Natural killer cell treated with Interleukin-12 subunit alpha and Interleukin-12 subunit beta and Interleukin-15 and Interleukin-18, amount 100 ng/mL, for 72 hours (primary cell): Measurements from ENCODE around the gene USP27X. TPM values are rescaled to one million over a fixed set of nuclear protein-coding genes. Genes with fewer than 3 reads are reported as not detected.
A peak's percentile ranks its signal among the peaks of the same experiment; 100 is the strongest.

Source experiments
- ATAC-seq, 2 donors: fragments of 150-1000 bp; cut with Tn5 transposase in 1 of 2; sonication (Bioruptor Pico), chemical (Tn5 transposase) in 1 of 2; 2 replicates each; pipeline ENCODE4 v1.10.0; 2021
- DNase-seq: peaks from one replicate; pipeline ENCODE4 v3.0.0; 2022; ENCODE audit warnings: low spot score
- H3K27ac Mint-ChIP-seq, 2 donors: 1 replicate in 1 of 2; 2 replicates in 1 of 2; pipeline ENCODE4 v1.8.0; 2022; ENCODE audit warnings: mixed read lengths in 2 of 2, mild to moderate bottlenecking in 1 of 2, moderate library complexity in 1 of 2
- H3K27me3 Mint-ChIP-seq, 2 donors: 1 replicate in 1 of 2; 2 replicates in 1 of 2; pipeline ENCODE4 v1.8.0; 2022; ENCODE audit warnings: mixed read lengths in 2 of 2
- H3K36me3 Mint-ChIP-seq: one replicate; pipeline ENCODE4 v1.8.0; 2022; ENCODE audit warnings: mixed read lengths
- H3K4me1 Mint-ChIP-seq, 2 donors: 1 replicate in 1 of 2; 2 replicates in 1 of 2; pipeline ENCODE4 v1.8.0; 2022; ENCODE audit warnings: low read depth in 2 of 2, mixed read lengths in 2 of 2, mild to moderate bottlenecking in 1 of 2
- H3K4me3 Mint-ChIP-seq: one replicate; pipeline ENCODE4 v1.8.0; 2022; ENCODE audit warnings: mixed read lengths
- H3K9me3 Mint-ChIP-seq: 2 replicates; pipeline ENCODE4 v1.8.0; 2022; ENCODE audit warnings: mixed read lengths
- total RNA-seq, 2 donors: library from RNA; stranded (reverse); gene quantifications; one replicate each; pipeline ENCODE4 v1.2.3, GENCODE V29; 2022

Gene USP27X
- total RNA-seq, 2 donors from 2014 or later, result 0.81 to 1.00 TPM

- no peak overlapping the region for H3K27ac Mint-ChIP-seq
- H3K4me1 Mint-ChIP-seq, result peaks cover 0 to 8% of the 10 kb centered on the region in 2 donors
- DNase-seq, result no peak
- peaks cover 13 to 19% of the 10 kb centered on the region in 2 donors for H3K27me3 Mint-ChIP-seq
- no peaks in the 10 kb centered on the region for H3K36me3 Mint-ChIP-seq
- no peak for ATAC-seq
- H3K4me3 Mint-ChIP-seq, result no peak overlapping the region
- no peaks in the 10 kb centered on the region for H3K9me3 Mint-ChIP-seq
These were observed 32.8 kb downstream of the USP27X start for GRCh38 chrX:49912086-49912485.

GRCh38 chrX:49912861-49913260 lies 33.6 kb downstream of the USP27X start:
- Mint-ChIP-seq H3K9me3 (no peaks in the 10 kb centered on the region), H3K4me1 (peaks cover 0 to 8% of the 10 kb centered on the region in 2 donors), H3K36me3 (no peaks in the 10 kb centered on the region), H3K27me3 (peaks cover 10 to 16% of the 10 kb centered on the region in 2 donors), H3K27ac (no peak overlapping the region), H3K4me3 (no peak overlapping the region)
- DNase-seq, result no peak
- ATAC-seq, result no peak

- peak in 1 of 2 donors; percentile 67 for ATAC-seq
- no peaks in the 10 kb centered on the region for H3K36me3 Mint-ChIP-seq
- DNase-seq, result peak; percentile 71
- no peaks in the 10 kb centered on the region for H3K9me3 Mint-ChIP-seq
- no peak overlapping the region for H3K4me3 Mint-ChIP-seq
- H3K27me3 Mint-ChIP-seq, result peaks cover 0 to 9% of the 10 kb centered on the region in 2 donors
- no peaks in the 10 kb centered on the region for H3K4me1 Mint-ChIP-seq
- H3K27ac Mint-ChIP-seq, result no peak overlapping the region
These were observed 36.3 kb downstream of the USP27X start for GRCh38 chrX:49915361-49916222.

- peaks cover 0 to 9% of the 10 kb centered on the region in 2 donors for H3K27me3 Mint-ChIP-seq
- no peak for ATAC-seq
- H3K36me3 Mint-ChIP-seq, result no peaks in the 10 kb centered on the region
- no peaks in the 10 kb centered on the region for H3K9me3 Mint-ChIP-seq
- H3K4me3 Mint-ChIP-seq, result no peak overlapping the region
- H3K4me1 Mint-ChIP-seq, result no peaks in the 10 kb centered on the region
- H3K27ac Mint-ChIP-seq, result no peak overlapping the region
- DNase-seq, result no peak
These were observed 40.3 kb downstream of the USP27X start for GRCh38 chrX:49919617-49920016.

- DNase-seq, result no peak
- Mint-ChIP-seq H3K4me1 (no peaks in the 10 kb centered on the region), H3K4me3 (no peak overlapping the region), H3K27ac (no peak overlapping the region), H3K27me3 (peaks cover 0 to 9% of the 10 kb centered on the region in 2 donors), H3K36me3 (peaks cover 1% of the 10 kb centered on the region), H3K9me3 (no peaks in the 10 kb centered on the region)
- no peak for ATAC-seq
These were observed 41.8 kb downstream of the USP27X start for GRCh38 chrX:49921109-49921508.

- DNase-seq (peak; percentile 95), ATAC-seq (peak; percentile 98)
- peaks cover 7% of the 10 kb centered on the region for H3K36me3 Mint-ChIP-seq
- H3K4me1 Mint-ChIP-seq, result no peaks in the 10 kb centered on the region
- no peak within 1 kb of the TSS for H3K27ac Mint-ChIP-seq
- H3K9me3 Mint-ChIP-seq, result no peaks in the 10 kb centered on the region
- H3K27me3 Mint-ChIP-seq, result peaks cover 0 to 15% of the 10 kb centered on the region in 2 donors
- H3K4me3 Mint-ChIP-seq, result peak within 1 kb of the TSS; percentile 81
These were observed 43.3 kb downstream of the USP27X start, which contains the start of gene CLCN5 for GRCh38 chrX:49922291-49923241. CLCN5 (plus strand) TSS chrX:49922596; CDS start chrX:49925299, 2,703 bp downstream.

- DNase-seq (no peak), ATAC-seq (no peak)
- Mint-ChIP-seq H3K36me3 (peaks cover 7% of the 10 kb centered on the region), H3K4me1 (no peaks in the 10 kb centered on the region), H3K27me3 (peaks cover 0 to 6% of the 10 kb centered on the region in 2 donors), H3K9me3 (no peaks in the 10 kb centered on the region), H3K27ac (no peak overlapping the region), H3K4me3 (no peak overlapping the region)
These were observed 45.9 kb downstream of the USP27X start for GRCh38 chrX:49925176-49925575.

GRCh38 chrX:49930039-49930438 lies 50.8 kb downstream of the USP27X start:
- ATAC-seq (no peak), DNase-seq (no peak)
- H3K36me3 Mint-ChIP-seq, result peaks cover 7% of the 10 kb centered on the region
- H3K27me3 Mint-ChIP-seq, result peaks cover 0 to 6% of the 10 kb centered on the region in 2 donors
- no peaks in the 10 kb centered on the region for H3K4me1 Mint-ChIP-seq
- no peaks in the 10 kb centered on the region for H3K9me3 Mint-ChIP-seq
- no peak overlapping the region for H3K27ac Mint-ChIP-seq
- no peak overlapping the region for H3K4me3 Mint-ChIP-seq

Other genes starting within 250 kb of the USP27X start
- not detected for gene PAGE1, start 183.5 kb upstream of the USP27X start, total RNA-seq
- gene PAGE4, start 50.2 kb upstream of the USP27X start, total RNA-seq, result not detected
- 1 to 10 TPM; 3.8 to 6.2 TPM for gene CLCN5, start 43.1 kb downstream of the USP27X start, total RNA-seq